HAP-1 (cell line): ENCODE results near the gene GPR52.

Experiments used
- DNase-seq, 2 experiments: peaks; one replicate each; pipeline ENCODE4 v3.0.0-alpha.2; 2016 to 2020; ENCODE audit warnings: low spot score in 2 of 2
- H3K27me3 ChIP-seq: fragments of 250-450 bp; sonication (Bioruptor Pico); 2 replicates; pipeline ENCODE4 v1.5.1; 2020; ENCODE audit warnings: low read depth, mild to moderate bottlenecking, moderate library complexity
- H3K36me3 ChIP-seq: fragments of 250-450 bp; sonication (Bioruptor Pico); replicated peaks from 2 replicates; pipeline ENCODE4 v1.5.1; 2020; ENCODE audit warnings: mild to moderate bottlenecking
- H3K4me1 ChIP-seq: fragments of 250-450 bp; sonication (Bioruptor Pico); 2 replicates; pipeline ENCODE4 v1.5.1; 2020; ENCODE audit warnings: mild to moderate bottlenecking
- H3K4me3 ChIP-seq: fragments of 250-450 bp; sonication (Bioruptor Pico); 2 replicates; pipeline ENCODE4 v1.5.1; 2020; ENCODE audit warnings: mild to moderate bottlenecking, moderate library complexity
- H3K9me3 ChIP-seq: fragments of 250-450 bp; sonication (Bioruptor Pico); 2 replicates; pipeline ENCODE4 v1.5.1; 2020; ENCODE audit warnings: mild to moderate bottlenecking, moderate library complexity
- in situ Hi-C: fragments of 300-500 bp; cut with MboI; formaldehyde crosslinking; loops from 3 replicates; pipeline ENCODE4 v1.14.3; 2020; ENCODE audit warnings: low sequenced_read_pairs, inconsistent platforms, mixed read lengths

The GPR52 gene

DNA sequence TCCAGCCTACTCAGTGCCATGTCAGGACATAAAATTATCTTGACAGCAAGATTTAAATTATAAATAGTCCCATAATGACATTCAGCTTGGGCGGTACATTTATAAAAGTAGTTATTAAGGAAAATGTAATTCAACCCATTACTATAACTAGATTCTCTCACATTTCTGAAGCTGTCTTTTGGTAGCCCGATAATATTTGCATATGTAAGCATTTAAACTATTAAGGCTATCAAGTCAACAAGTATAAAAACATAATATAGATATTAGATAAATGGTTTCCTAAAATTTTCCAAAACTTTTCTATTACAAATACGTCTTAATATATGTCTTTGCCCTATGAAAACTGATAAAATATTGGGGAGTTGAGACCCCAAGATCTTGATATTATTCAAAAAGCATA, 21.6 kb upstream of the GPR52 start:
- H3K36me3 ChIP-seq, result no peaks in the 10 kb centered on the region
- H3K4me3 ChIP-seq, result no peak overlapping the region
- DNase-seq, result no peak
- H3K27me3 ChIP-seq, result no peaks in the 10 kb centered on the region
- no peaks in the 10 kb centered on the region for H3K4me1 ChIP-seq
- H3K9me3 ChIP-seq, result no peaks in the 10 kb centered on the region
- in situ Hi-C loops, result no loop called here

DNA sequence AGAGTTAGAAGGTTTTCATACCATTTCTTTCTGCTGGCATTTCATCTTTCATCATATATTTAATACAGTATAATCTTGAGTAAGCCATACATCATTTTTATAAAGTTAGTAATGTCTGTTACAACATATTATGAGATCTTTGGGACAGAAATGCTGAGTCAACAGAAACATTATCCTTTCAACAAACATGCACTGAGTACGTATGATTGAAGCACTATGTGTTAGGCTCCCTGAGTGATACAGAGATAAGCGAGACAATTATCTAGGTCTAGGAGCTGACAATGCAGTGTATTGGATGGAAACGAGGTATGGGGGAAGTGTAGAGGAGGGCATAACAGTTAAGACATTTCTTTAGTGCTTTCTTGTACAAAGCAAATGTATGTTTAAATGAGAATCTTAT, 19.7 kb upstream of the GPR52 start:
- Histone ChIP-seq H3K36me3 (no peaks in the 10 kb centered on the region), H3K4me3 (no peak overlapping the region), H3K27me3 (no peaks in the 10 kb centered on the region), H3K9me3 (no peaks in the 10 kb centered on the region), H3K4me1 (no peaks in the 10 kb centered on the region)
- in situ Hi-C loops, result no loop called here
- no peak for DNase-seq

DNA sequence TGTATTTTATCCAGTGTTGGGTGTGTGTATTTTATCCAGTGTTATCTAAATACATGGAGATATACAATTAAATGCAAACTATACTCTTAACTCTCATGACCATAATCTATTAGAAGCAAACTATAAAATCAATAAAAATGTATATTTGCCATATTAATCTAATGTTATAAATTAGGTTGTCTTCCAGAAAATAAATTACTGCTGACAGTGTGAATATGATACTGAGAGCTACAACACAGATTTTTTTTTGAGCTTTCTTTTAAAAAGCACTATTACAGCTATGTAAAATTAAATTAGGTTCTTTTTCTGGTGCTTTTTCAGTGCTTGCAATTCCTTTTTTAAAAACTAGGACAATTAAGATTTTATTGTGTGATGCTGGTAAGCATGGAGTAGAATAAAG, 19.0 kb upstream of the GPR52 start:
- Histone ChIP-seq H3K9me3 (no peaks in the 10 kb centered on the region), H3K4me1 (no peaks in the 10 kb centered on the region), H3K27me3 (no peaks in the 10 kb centered on the region), H3K4me3 (no peak overlapping the region), H3K36me3 (no peaks in the 10 kb centered on the region)
- no peak for DNase-seq
- in situ Hi-C loops, result no loop called here

DNA sequence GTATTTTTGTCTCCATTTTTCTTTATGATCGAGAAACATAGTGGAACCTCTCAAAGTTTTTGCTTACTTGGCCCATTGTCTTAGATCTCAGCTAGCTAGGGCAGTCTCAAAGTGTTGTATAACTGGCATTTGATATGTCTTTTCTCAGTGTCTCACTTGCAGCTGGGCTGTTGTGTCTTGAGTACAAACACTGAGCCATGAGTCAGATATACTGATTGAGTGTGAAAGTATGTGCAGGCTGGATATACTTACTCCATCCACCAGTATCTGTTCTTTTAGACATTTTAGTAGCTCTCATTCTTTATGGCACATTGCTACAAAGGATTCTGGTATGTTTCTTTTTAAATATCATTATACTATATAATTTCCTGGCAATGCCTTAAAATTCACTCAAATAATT, 14.3 kb upstream of the GPR52 start:
- no peaks in the 10 kb centered on the region for H3K27me3 ChIP-seq
- in situ Hi-C loops, result no loop called here
- no peaks in the 10 kb centered on the region for H3K4me1 ChIP-seq
- DNase-seq, result no peak
- no peaks in the 10 kb centered on the region for H3K36me3 ChIP-seq
- H3K9me3 ChIP-seq, result no peaks in the 10 kb centered on the region
- H3K4me3 ChIP-seq, result no peak overlapping the region

DNA sequence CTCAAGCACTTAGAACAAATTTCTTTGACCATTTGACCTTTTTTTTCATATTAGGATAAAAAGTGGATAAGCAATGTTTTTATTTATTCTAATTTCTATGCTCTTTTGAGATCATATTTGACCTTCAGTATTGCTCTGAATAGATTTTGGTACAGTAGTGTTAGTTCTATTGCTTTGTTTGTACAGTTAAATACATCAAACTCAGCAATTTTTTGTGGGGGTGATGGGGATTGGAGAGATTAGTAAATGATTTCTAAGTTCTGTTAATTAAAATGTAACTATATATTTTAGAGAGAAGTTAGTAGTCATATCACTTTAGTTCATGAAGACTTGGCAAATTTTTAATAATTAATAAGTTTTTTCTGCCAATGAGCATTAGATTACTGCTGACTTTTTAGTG, 2.4 kb upstream of the GPR52 start:
- no peak overlapping the region for H3K4me3 ChIP-seq
- H3K4me1 ChIP-seq, result no peaks in the 10 kb centered on the region
- no peaks in the 10 kb centered on the region for H3K9me3 ChIP-seq
- H3K27me3 ChIP-seq, result no peaks in the 10 kb centered on the region
- in situ Hi-C loops, result no loop called here
- DNase-seq, result no peak
- H3K36me3 ChIP-seq, result no peaks in the 10 kb centered on the region

DNA sequence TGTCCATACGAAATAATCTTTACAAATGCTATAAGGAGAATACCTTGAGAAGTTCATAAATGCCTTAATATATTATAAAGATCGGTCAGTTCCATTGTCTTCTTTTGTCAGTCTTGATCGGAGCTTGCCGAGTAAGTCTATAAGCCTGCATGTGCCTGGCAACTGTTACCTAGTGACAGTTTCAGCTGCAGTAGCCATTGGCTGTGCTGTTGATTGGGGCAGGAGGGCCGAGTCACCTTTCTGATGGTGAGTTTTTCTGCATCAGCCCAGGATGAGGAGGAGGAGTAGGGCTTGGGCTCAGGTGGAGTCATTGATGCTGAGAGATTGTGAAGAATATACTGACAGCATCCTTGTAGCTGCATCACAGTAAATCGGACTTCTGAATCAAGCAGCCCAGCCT, 1.9 kb upstream of the GPR52 start:
- no peaks in the 10 kb centered on the region for H3K27me3 ChIP-seq
- in situ Hi-C loops, result no loop called here
- no peaks in the 10 kb centered on the region for H3K9me3 ChIP-seq
- H3K4me3 ChIP-seq, result no peak overlapping the region
- H3K4me1 ChIP-seq, result no peaks in the 10 kb centered on the region
- no peak for DNase-seq
- H3K36me3 ChIP-seq, result no peaks in the 10 kb centered on the region

DNA sequence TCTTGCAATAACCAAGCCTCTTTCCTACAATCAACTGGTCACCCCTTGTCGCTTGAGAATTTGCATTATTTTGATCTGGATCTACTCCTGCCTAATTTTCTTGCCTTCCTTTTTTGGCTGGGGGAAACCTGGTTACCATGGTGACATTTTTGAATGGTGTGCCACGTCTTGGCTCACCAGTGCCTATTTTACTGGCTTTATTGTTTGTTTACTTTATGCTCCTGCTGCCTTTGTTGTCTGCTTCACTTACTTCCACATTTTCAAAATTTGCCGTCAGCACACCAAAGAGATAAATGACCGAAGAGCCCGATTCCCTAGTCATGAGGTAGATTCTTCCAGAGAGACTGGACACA, 743 bp downstream of the GPR52 start:
- Histone ChIP-seq H3K9me3 (no peaks in the 10 kb centered on the region), H3K36me3 (no peaks in the 10 kb centered on the region), H3K4me1 (no peaks in the 10 kb centered on the region), H3K27me3 (no peaks in the 10 kb centered on the region), H3K4me3 (no peak overlapping the region)
- no peak for DNase-seq
- in situ Hi-C loops, result no loop called here

DNA sequence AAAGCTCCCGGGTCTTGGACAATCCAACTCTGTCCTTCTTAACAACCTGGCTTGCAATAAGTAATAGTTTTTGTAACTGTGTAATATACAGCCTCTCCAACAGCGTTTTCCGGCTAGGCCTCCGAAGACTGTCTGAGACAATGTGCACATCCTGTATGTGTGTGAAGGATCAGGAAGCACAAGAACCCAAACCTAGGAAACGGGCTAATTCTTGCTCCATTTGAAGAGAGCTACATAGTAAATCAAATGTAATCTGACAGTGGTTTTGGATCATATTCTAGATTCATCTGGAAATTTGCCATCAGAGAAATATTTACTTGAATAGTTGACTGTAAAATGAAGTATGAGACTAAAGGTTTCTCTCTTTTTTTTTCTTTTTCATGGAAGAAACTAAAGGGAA, 1.2 kb downstream of the GPR52 start:
- no peaks in the 10 kb centered on the region for H3K4me1 ChIP-seq
- H3K27me3 ChIP-seq, result no peaks in the 10 kb centered on the region
- in situ Hi-C loops, result no loop called here
- H3K9me3 ChIP-seq, result no peaks in the 10 kb centered on the region
- no peaks in the 10 kb centered on the region for H3K36me3 ChIP-seq
- DNase-seq, result no peak
- no peak overlapping the region for H3K4me3 ChIP-seq

DNA sequence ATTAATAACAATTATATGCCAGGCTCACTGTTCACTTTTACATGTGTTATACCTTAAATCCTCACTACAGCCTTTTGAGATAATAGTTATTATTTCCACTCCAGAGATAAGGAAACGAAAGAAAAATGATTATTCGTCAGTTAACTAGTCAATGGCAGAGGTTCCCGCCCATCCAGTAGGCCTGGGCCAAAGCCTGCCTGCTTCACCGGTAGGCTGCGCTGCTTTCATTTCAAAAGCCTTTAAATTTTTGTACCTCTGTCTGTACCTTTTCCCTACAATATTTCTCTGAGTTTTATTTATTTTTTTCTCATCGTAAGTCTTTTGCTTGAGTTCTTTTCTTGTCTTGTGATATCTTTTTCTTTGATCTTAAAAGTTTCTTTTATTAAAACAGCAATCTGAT, 3.6 kb downstream of the GPR52 start:
- no peaks in the 10 kb centered on the region for H3K36me3 ChIP-seq
- no peaks in the 10 kb centered on the region for H3K27me3 ChIP-seq
- no peak overlapping the region for H3K4me3 ChIP-seq
- in situ Hi-C loops, result no loop called here
- DNase-seq, result no peak
- H3K9me3 ChIP-seq, result no peaks in the 10 kb centered on the region
- H3K4me1 ChIP-seq, result no peaks in the 10 kb centered on the region

DNA sequence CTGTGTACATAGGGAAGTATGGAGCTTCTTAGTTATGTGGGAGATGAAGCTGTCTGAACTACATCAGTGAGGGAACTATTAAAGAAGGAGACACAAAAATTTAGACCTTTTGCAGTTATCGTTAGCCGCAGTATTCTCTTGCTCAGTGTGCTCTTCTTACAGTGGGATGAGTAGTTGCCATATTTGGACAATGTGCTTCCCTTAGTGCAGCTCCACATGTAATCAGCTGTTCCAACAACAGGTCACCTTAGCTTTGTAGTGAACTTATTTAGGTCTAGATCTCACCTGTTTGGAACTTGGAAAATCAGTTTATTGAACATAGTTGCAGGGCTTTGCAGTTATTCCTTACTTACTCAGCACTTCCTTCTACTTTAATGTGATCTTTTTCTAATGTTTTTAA, 18.1 kb downstream of the GPR52 start:
- no peak for DNase-seq
- Histone ChIP-seq H3K4me1 (no peaks in the 10 kb centered on the region), H3K9me3 (no peaks in the 10 kb centered on the region), H3K27me3 (0 out of 2 replicates have a peak, but pooled peaks cover 2% of the 10 kb centered on the region), H3K4me3 (no peak overlapping the region), H3K36me3 (no peaks in the 10 kb centered on the region)
- in situ Hi-C loops, result no loop called here

DNA sequence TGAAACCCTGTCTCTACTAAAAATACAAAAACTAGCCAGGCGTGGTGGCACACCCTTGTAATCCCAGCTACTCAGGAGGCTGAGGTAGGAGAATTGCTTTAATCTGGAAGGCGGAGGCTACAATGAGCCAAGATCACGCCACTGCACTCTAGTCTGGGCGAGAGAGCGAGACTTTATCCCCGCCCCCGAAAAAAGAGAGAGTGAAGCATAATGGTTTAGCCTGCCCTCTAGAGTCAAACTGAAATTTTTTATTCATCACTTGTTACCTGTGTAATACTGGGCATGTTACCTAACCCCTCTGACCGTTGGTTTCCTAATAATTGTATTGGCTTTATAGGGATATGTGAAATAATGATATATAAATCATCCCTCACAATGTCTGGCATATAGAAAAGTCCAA, 18.8 kb downstream of the GPR52 start:
- in situ Hi-C loops, result no loop called here
- no peak for DNase-seq
- no peaks in the 10 kb centered on the region for H3K9me3 ChIP-seq
- H3K27me3 ChIP-seq, result 0 out of 2 replicates have a peak, but pooled peaks cover 2% of the 10 kb centered on the region
- H3K4me1 ChIP-seq, result no peaks in the 10 kb centered on the region
- H3K36me3 ChIP-seq, result no peaks in the 10 kb centered on the region
- H3K4me3 ChIP-seq, result no peak overlapping the region

DNA sequence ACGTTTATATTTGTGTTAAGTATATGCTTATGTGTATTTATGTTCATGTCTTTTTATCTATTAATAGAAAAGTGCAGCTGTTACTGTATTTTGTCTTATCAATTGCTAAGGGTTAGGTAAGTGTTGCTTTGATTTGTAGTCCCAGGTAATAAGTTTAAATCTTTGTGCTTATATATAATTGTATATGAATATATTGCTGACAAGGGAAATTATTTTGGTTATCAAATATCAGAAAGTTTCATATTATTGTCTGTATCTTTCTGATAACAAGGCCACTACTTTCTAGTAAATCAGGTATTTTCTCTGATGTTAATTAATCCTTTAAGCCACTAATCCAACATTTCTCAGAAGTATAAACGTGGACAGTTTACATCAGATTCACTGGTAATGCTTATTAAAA, 21.3 kb downstream of the GPR52 start:
- H3K27me3 ChIP-seq, result no peaks in the 10 kb centered on the region
- no peaks in the 10 kb centered on the region for H3K36me3 ChIP-seq
- no peaks in the 10 kb centered on the region for H3K4me1 ChIP-seq
- H3K9me3 ChIP-seq, result no peaks in the 10 kb centered on the region
- no peak for DNase-seq
- in situ Hi-C loops, result no loop called here
- no peak overlapping the region for H3K4me3 ChIP-seq

DNA sequence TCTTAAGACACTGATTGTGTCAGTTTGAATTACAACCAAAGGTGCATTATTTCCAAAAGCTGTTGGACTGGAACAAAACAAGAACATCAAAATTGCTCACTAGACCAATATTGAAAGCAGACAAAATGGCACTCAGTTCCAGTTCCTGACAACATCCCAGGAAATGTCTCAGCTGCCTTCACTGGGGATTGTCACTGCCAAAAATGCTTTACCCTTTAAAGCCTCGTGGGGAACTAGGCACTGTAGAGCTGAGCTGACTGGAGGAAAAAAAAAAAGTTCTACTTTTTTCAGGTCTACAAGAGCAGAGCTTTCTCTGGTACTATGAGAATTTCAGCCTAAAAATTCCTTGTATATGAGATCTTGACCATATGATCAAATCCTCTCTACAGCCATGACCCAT, 21.9 kb downstream of the GPR52 start:
- H3K27me3 ChIP-seq, result no peaks in the 10 kb centered on the region
- H3K9me3 ChIP-seq, result no peaks in the 10 kb centered on the region
- no peak overlapping the region for H3K4me3 ChIP-seq
- H3K4me1 ChIP-seq, result no peaks in the 10 kb centered on the region
- in situ Hi-C loops, result no loop called here
- DNase-seq, result no peak
- no peaks in the 10 kb centered on the region for H3K36me3 ChIP-seq

DNA sequence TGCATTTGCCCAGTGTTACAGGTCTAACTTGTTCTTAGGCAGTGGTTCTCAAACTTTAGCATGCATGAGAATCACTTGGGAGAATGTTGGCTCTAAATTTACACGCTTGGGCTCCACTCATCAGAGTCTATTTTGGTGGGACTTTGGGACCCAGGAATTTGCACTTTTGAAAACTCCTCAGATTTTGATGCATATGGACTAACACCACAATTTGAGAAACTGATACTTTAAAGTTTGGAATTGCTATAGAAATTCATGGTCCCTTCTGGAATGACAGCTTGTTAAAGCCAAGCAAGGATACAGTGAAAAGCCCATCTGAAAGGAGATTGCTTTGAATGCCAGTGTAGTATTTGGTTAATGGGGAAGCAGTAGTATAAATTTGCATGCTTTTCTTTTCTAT, 31.5 kb downstream of the GPR52 start:
- DNase-seq, result no peak
- H3K4me3 ChIP-seq, result no peak overlapping the region
- no peaks in the 10 kb centered on the region for H3K27me3 ChIP-seq
- no peaks in the 10 kb centered on the region for H3K4me1 ChIP-seq
- in situ Hi-C loops, result no loop called here
- no peaks in the 10 kb centered on the region for H3K36me3 ChIP-seq
- no peaks in the 10 kb centered on the region for H3K9me3 ChIP-seq

DNA sequence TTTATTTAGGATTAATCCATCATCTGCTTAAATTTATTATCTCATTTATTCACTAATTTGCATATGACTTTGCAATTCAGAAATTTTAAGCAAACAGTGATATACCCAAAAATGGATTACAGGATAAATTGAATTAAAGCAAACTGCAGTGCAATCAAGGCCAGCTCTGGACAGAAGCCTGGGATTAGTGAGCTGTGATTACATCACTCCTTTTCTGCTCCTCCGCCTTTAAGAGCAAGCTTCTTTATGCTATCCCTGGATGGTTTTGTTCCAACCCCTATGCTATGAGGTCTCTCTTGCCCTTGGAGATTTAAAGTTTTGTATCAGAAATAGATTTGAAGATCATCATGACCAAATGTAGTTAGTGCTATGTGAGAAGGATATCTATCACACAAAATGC, 32.6 kb downstream of the GPR52 start:
- Histone ChIP-seq H3K9me3 (no peaks in the 10 kb centered on the region), H3K36me3 (no peaks in the 10 kb centered on the region), H3K4me1 (no peaks in the 10 kb centered on the region), H3K27me3 (no peaks in the 10 kb centered on the region), H3K4me3 (no peak overlapping the region)
- no peak for DNase-seq
- in situ Hi-C loops, result no loop called here

DNA sequence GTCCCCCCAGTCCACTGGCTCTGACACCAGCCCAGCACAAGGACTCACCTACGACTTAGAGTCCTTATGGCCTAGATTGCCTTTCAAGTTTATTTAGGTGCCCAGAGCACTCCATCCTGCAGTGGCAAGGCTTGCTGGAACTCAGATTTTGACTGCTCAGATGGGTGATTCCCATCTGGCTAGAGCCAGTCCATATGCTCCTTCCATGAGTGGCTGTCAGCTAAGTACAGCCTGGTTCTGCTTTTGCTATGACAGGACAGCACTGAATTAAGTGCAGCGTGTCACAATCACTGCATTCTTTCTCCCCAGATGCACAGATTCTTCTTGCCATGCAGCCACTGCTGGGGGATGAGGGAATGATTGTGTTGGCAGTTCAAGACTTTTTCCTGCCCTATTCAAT, 43.8 kb downstream of the GPR52 start:
- Histone ChIP-seq H3K4me3 (no peak overlapping the region), H3K4me1 (no peaks in the 10 kb centered on the region), H3K36me3 (no peaks in the 10 kb centered on the region), H3K9me3 (no peaks in the 10 kb centered on the region), H3K27me3 (no peaks in the 10 kb centered on the region)
- no peak for DNase-seq
- in situ Hi-C loops, result no loop called here
